Stomach (tissue), 4 donors: ENCODE data around the gene EPHB6.

Source experiments
- CTCF ChIP-seq, 7 experiments: fragments of 450-650 bp in 4 of 7; fragments of 200-600 bp in 3 of 7; sonication (generic) in 3 of 7; IDR thresholded peaks; one replicate each; pipeline ENCODE4 v1.5.1; 2016 to 2019; ENCODE audit warnings: antibody characterized with exemption in 7 of 7, control low read depth in 2 of 7, mild to moderate bottlenecking in 1 of 7
- POLR2AphosphoS5 ChIP-seq, 3 donors: sonication (generic); formaldehyde crosslinking; IDR thresholded peaks; one replicate each; pipeline ENCODE4 v1.6.1; 2016; ENCODE audit warnings: antibody characterized with exemption in 3 of 3

DNA sequence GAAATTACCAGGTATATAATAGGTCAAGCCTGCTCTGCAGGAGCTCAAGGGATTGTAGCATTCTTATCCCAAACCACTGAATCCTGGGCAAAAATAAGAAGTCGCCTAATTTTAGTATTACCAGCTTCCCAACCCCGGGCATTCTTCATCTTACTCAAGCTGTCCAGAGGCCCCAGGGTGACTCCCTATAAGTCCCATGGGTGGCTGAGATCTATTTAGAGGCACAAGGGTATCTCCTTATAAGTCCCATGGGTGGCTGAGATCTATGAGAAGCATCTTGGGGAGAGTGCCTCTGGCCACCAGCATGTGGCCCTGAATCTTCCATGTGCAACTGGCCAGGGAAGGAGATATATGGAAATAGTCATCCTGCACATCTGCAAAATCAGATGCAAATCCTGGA, 45.2 kb upstream of the EPHB6 start:
- TF ChIP-seq POLR2AphosphoS5 (IDR thresholded peaks at IDR 0.05) = no peak
- no peak for TF ChIP-seq CTCF (IDR thresholded peaks at IDR 0.05)
